HG03342 (cell line): ENCODE measurements around the gene SPON1.
"Not testable (repeated sequence)": the region's sequence is repeated elsewhere in the genome, so short reads cannot be mapped to it uniquely, and the experiment has no call there.

ENCODE experiments used
- ATAC-seq: cut with Tn5 transposase; IDR thresholded peaks from one replicate; pipeline ENCODE4 v1.9.1; 2021; ENCODE audit warnings: mild to moderate bottlenecking, moderate library complexity; ENCODE audit not compliant: unreplicated experiment

The SPON1 gene

DNA sequence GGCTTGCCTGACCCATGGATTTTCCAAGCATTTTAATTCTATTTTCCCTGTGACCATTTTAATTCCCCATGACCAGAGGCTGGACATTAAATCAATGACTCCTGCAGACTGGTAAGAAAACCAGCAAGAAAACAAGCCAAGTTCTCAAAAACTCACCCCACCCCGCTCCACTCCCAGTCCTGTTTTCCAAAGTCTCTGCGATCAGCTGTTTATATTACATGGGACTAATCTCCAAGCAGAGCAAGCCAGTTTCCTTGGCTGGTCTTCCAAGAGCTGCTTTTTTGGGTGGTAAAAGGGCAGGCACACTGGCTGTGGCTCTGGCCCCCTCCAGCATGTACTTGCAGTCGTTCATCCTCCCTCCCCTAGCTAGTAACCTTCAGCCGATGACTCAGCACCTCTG is 298.5 kb downstream of the SPON1 start:
- no peak for ATAC-seq

DNA sequence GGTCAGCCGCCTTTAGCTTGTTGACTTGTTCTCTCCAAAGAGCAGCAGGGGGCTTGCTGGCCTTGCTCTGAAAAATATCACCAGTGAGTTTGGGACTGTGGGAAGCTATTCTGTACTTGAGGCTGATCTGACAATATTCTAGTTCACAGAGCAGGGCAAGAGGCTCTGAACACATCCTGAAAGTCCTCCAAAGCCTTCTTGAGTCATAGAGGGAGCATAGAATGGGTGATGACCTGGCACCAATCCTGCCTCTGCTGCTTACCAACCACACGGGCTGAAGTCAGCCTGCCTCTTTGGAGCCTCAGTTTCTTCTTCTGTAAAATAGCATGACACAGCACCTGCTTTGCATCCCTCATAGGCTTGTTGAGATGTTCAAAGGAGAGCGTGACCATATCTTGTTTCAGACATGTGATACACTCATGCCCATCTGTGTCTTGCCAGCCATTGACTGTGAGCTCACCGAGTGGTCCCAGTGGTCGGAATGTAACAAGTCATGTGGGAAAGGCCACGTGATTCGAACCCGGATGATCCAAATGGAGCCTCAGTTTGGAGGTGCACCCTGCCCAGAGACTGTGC is 299.8 kb downstream of the SPON1 start:
- no peak for ATAC-seq

DNA sequence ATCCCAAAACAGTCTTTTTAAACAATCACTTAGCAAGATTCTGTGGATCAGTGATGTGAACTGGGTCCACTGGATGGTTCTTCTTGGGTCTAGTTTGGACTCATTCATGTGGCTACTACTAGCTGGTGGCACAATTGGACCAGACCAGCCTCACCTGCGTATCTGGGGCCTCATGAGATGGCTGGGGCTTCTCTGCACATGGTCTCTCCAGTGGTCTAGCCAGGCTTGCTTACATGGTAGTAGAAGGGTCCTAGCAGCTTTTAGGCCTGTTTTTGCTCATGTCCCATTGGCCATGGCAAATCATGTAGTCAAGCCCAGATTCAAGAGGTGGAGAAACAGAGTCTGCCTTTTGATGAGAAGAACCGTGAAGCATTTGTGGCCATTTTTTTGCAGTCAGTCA is 302.4 kb downstream of the SPON1 start:
- ATAC-seq = no peak

- ATAC-seq = no peak
Observed at GRCh38 chr11:14266622-14267021, 304.1 kb downstream of the SPON1 start.

DNA sequence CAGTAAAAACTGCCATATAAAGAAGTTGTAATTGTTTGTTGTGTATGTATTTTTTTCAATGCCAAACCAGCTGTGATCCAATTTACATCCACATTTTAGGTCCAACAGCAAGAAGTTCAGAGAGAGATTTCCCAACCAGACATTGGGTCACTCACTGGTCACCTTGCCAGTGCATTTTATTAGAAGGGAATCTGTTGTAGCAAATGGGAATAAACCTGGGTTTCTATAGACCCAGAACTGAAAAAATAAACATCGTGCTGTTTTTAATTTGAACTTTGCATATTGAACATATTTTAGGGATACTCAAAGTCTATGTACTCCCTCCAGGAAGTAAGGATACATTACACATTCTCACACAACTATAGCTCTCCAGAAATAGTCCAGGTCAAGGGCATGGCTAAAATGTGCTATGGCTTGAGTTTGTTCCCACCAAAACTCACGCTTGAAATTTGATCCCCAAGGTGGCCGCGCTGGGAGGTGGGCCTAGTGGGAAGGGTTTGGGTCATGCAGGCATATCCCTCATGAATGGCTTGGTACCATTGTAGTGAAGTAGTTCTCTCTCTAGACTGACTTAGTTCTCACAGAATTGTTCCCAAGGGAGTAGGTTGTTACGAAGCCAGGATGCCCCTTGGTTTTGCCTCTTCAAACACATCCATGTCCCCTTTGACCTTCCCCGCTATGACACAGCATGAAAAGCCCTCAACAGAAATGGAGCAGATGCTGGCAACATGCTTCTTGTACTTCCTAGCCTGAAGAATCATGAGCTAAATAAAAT is 305.5 kb downstream of the SPON1 start:
- ATAC-seq = no peak

DNA sequence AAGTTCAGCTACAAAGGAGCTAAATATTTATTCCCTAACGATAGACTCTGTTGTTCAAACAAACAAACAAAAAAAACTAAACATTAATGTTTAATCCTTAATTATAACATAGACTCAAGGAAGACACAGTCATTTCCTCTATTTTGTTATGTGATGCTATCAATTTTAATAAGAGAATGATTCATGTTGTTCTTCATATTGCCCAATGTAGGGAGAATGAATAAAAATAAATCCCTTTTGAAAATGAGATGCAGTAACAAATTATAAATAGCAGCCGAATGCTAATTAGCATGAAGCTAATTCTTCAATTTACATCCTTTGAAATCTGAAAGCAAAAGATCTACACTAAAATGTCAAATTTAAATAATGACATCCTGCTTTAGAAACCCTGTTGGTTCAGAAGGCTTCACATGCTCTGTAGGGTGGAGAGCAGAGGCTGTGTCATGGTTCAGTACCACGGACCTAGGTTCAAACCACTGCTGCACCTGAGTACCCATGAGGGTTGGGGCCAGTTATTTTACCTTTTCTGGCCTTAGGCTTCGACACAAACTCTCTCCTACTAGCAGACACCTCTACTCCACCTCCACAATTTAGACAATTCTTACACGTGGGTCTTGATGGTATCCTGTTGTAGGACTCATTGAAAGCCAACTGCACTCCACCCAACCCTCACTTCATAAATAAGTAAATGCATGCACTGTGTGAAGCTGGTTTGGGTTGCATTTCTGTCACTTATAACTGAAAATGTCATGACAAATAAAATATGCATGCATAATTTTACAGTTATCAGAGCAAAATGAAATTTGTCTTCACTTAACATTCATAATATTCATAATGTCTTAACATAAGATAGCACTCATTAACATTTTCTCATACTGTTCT is 307.4 kb downstream of the SPON1 start:
- no peak for ATAC-seq

DNA sequence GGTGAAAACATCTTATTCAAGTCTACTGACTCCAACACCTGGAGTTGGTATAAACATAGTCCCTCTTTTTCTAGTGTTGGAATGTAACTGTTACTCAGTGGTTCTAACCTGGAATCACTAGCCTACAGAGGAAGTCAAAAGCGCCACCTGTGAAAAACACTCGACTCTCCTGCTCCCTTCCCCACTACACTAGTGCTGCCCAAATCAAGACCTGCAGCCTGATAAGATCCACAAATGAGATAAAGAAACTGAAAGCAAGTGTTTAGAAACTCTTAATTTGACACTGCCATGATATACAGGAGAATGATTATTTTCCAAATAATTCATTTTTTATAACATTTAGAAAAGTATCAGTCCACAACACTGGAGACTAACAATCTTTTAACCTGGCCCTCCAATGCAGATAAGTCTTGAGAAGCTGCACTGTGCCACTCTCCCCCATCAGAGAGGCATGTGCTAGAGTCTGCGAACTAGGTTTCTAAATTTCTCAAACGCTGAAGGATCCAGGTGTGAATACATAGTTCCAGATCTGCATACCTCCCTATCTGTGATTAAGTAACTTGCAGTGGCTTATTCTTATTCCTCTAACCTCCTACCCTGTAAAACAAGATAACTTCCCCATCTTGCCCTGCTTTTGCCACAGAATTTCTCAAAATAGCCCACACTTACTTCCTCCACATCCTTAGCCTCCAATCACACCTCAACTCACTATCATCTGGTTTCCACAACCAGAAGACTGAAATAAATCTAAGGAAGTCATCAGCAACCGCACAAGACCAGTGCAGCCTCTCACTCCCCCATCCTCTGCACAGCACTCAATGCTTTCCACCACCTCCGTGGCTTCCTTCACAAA is 308.4 kb downstream of the SPON1 start:
- ATAC-seq = peak; percentile 62

DNA sequence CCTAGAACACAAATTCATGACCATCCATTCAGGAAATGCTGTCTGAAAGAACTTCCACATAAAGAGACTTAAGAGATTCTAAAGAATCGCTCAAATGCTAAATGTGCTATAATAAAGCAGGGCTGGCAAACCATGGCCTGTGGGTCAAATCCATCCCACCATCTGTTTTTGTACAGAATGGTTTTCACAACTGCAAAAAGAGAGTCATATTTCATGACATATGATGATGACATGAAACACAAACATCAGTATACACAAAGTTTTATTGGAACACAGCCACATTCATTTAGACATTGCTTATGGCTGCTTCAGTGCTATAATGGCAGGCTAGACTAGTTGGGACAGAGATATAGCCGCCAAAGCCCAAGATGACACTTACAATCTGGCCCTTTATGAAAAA is 311.4 kb downstream of the SPON1 start:
- no peak for ATAC-seq

DNA sequence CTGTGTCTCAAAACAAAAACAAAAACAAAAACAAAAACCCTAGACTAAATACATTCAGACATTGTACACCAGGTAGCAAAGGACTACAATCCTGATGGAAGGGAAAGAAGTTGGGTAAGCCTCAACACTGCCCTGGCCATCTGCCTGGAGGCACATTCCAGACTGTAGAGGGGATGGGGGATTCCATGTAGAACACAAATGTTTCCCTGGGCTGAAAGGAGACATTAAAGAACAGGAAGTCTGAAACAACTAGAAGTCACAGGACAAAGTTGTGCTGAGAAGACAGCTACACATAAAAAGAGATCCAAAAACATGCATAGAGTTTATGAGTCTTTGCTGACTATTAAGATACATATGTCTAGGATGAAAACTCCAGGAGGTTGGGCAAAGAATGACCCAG is 312.6 kb downstream of the SPON1 start:
- ATAC-seq = no peak

- not testable (repeated sequence) for ATAC-seq
Observed at GRCh38 chr11:14278869-14279268, 316.3 kb downstream of the SPON1 start.

GRCh38 chr11:14288189-14288935 is 325.8 kb downstream of the SPON1 start:
- ATAC-seq = no peak

- ATAC-seq = no peak
Observed at GRCh38 chr11:14290422-14290821, 327.9 kb downstream of the SPON1 start.

DNA sequence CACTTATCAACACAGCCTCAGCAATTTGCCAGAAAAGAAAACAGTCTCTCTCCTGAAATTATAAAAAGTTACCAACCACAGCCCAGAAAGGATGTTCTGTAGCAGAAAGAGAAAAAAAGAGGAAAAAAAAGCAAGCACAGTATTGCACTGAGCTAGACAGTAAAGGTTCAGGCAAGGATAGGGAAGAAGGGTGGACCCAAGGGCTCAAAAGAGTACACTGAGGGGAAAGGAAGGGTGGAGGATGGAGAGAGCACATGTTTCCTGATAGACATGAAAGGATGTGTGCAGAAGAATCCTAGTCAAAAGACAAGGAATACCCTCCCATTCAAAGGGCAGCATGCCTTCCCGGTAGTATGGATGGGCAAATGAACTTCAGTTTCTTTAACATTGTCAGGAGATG is 337.4 kb downstream of the SPON1 start:
- ATAC-seq = no peak

DNA sequence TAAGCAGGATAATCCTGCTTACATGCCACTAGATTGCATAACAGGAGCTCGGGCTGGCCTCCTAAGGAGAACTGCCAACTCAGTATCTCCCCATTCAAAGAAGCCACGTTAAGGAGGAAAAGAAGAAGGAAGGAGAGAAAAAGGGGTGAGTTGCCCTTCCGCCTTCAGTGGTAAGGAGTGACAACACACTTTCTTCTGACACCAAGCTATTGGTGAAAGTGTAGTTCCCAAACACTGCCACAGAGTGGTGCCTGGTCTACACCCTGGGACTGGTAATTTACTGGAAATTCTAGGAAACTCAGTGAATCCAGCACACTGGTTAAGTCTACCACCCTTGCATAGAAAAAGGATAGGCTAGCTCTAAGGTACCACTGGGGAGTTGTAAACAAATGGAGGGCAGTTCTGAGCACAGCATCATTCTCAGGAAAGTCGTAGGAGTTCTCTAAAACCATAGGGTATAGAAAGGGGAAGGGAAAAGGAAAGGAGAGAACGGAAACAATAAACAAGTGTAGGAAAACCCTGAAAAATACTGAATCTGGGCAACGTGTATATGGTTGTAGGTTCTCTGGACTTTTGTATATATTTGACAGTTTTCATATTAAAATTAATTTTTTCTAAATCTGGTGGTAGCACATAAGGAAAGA is 338.3 kb downstream of the SPON1 start:
- peak; percentile 91 for ATAC-seq

DNA sequence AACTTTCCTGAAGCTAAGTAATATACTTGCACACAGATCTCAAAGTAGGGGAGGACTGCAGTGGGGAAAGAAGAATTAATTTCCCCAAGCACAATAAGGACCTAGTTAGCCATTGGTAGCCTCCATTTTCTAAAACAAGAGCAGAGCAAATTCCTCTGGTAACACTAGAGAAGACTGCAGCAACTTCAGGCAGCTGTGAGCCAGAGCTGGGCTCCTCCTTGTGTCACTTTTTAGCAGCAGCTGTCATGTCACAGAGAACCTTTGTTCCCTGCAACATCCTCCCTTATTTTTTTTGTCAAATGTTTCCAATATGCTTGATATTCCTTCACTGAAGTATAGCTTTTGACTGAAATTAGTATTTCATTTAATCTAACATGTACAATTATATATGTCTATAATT is 342.1 kb downstream of the SPON1 start:
- no peak for ATAC-seq

DNA sequence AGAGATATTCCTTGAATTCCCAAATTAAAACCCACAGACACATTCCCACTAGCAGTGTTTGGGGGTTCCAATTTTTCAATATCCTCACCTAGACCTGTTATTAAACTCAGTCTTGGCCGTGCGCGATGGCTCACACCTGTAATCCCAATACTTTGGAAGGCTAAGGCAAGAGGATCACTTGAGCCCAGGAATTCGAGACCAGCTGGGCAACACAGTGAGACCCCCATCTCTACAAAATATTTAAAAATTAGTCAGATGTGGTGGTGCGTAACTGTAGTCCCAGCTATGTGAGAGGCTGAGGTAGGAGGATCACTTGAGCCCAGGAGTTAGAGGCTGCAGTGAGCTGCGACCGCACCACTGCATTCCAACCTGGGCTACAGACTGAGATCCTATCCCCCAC is 343.1 kb downstream of the SPON1 start:
- ATAC-seq = no peak

DNA sequence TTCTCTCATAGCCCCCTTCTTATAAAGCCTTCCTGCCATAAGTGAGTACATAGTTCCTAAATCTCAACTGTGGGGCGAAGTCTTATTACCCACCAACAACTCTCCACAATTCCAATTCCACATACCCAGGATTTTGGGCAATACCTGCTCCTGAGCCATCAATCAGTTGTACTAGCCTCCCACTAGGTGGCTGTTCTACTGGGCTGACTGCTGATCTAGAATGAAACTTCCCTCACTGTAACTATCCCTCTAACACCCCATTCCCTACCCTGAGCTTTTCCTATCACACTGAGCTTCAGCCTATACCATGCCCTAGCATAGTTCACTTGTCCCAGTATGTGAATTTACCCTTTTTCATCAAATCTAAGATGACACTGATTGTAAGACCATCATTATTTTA is 344.0 kb downstream of the SPON1 start:
- ATAC-seq = no peak

DNA sequence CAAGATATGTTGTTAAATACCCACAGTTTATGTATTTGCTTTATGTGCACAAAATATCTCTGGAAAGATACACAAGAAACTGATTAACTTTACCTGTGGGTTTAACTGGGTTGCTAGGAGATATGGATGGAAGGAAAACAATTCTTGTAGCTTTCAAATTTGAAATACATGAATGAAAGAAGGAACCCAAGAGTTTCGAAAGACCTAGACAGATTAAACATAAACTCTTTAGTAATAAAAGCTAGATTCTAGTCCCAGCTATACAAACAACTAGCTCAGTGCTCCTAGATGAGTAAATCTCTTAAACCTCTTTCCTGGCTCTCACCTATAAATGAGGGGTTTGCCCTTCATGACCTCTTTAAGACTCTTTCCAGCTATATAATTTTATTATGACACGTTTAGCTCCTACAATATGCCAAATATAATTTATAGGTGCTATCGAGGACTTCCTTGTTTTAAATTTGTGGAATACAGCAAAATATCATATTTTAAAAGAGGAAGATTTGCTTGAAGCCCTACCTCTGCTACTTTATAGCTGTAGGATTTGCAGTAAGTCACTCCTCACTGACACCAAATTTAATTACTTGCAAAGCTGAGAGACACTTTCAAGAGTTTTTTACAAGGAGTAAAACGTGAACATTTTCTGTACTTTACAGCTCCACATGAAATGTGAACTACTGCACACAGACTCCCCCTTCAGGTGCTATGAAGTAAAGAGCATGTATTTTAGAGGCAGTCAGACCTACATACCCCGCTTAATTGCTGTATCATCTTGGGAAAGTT is 345.8 kb downstream of the SPON1 start:
- peak; percentile 52 for ATAC-seq

GRCh38 chr11:14308897-14309387 is 346.4 kb downstream of the SPON1 start:
- peak; percentile 31 for ATAC-seq
